Measurements from ENCODE around the gene SEZ6. TPM values are rescaled to one million over a fixed set of nuclear protein-coding genes. Genes with fewer than 3 reads are reported as not detected.

Gene SEZ6
- total RNA-seq, 2 experiments from 2014 or later, result not detected

DNA sequence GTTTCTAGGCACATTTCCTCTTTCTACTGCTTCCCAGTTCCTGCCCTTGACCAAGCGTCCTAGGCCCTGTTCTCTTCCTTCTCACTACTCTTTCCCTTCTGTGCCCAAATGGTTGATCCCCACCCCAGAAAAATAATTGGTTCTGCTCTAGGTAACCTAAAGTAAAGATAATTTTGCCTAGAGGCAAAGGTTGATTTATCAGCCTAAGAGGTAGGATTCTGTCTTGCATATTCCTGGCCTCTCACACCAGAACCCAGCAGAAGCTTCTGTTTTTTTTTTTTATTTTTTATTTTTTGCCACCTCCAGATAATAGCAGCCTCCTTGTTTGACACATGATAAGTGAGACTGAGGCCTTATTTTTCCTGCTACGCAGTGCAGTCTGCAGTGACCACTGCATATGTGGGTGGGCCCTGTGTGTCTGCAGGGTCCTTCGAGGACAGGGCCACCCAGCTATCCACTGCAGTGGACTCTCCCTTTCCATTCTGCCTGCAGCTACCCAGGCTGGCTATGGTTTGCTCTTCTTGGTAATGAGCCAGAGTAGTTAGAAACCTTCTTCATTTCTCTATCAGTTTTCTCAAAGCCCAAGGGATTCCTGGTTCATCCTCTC lies 37.8 kb upstream of the SEZ6 start:
- ChIA-PET CTCF (no interaction called here), POLR2A (no interaction called here)
- Mint-ChIP-seq H3K27ac (no peak overlapping the region), H3K4me1 (ENCODE audit: low read depth) (peaks cover 12% of the 10 kb centered on the region), H3K36me3 (ENCODE audit: low read depth) (no peaks in the 10 kb centered on the region), H3K9me3 (ENCODE audit: insufficient read depth) (no peaks in the 10 kb centered on the region), H3K4me3 (no peak overlapping the region), H3K27me3 (ENCODE audit: low read depth) (peaks cover 10% of the 10 kb centered on the region)
- ATAC-seq (no peak), DNase-seq (no peak)

GRCh38 chr17:29042679-29043538 lies 37.1 kb upstream of the SEZ6 start, which contains the start of gene PIPOX:
TSS of gene PIPOX (plus strand) at chr17:29043141. CDS start at chr17:29043226, 85 bp downstream.
- POLR2A ChIA-PET, result no interaction called here
- peaks cover 12% of the 10 kb centered on the region for H3K4me1 Mint-ChIP-seq (ENCODE audit: low read depth)
- no peak within 1 kb of the TSS for H3K27ac Mint-ChIP-seq

DNA sequence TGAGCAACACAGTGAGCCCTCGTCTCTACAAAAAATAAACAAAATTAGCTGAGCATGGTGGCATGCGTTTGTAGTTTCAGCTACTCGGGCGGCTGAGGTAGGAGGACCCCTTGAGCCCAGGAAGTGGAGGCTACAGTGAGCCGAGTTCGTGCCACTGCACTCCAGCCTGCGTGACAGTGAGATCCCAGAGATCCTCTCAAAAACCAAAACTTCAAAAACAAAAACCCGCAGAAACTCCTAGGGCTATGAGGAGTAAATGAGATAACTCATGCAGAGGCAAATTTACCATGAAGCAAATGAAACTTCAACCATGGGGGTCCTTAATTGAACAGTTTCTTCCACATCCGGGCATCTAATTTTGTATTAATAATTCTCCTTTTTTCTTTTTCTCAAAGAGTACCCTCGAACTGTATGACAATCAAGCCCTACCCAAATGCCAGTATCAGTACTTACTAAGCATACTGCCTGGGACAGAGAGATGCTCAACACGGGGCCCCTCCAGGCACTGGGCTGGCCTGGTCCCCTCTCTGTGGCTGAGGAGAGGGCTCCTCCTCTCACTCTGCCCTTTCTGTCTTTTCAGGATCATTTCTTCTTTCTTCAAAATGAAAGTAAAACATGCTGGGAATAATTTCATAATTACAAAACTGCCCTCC lies 36.3 kb upstream of the SEZ6 start:
- H3K4me1 Mint-ChIP-seq (ENCODE audit: low read depth), result peaks cover 12% of the 10 kb centered on the region
- DNase-seq (no peak), ATAC-seq (no peak)
- H3K27me3 Mint-ChIP-seq (ENCODE audit: low read depth), result peaks cover 5% of the 10 kb centered on the region
- H3K4me3 Mint-ChIP-seq, result no peak overlapping the region
- H3K36me3 Mint-ChIP-seq (ENCODE audit: low read depth), result no peaks in the 10 kb centered on the region
- POLR2A ChIA-PET, result no interaction called here
- no peak overlapping the region for H3K27ac Mint-ChIP-seq
- CTCF ChIA-PET, result no interaction called here
- H3K9me3 Mint-ChIP-seq (ENCODE audit: insufficient read depth), result no peaks in the 10 kb centered on the region

More at GRCh38 chr17:29042679-29043538, 37.1 kb upstream of the SEZ6 start, which contains the start of gene PIPOX:
- DNase-seq (no peak), ATAC-seq (no peak)
- no peaks in the 10 kb centered on the region for H3K9me3 Mint-ChIP-seq (ENCODE audit: insufficient read depth)
- no peaks in the 10 kb centered on the region for H3K36me3 Mint-ChIP-seq (ENCODE audit: low read depth)
- peaks cover 10% of the 10 kb centered on the region for H3K27me3 Mint-ChIP-seq (ENCODE audit: low read depth)
- H3K4me3 Mint-ChIP-seq, result no peak within 1 kb of the TSS
- CTCF ChIA-PET, result no interaction called here

- POLR2A ChIA-PET, result no interaction called here
- CTCF ChIA-PET, result no interaction called here
These were observed 35.7 kb upstream of the SEZ6 start for GRCh38 chr17:29041571-29041970.

DNA sequence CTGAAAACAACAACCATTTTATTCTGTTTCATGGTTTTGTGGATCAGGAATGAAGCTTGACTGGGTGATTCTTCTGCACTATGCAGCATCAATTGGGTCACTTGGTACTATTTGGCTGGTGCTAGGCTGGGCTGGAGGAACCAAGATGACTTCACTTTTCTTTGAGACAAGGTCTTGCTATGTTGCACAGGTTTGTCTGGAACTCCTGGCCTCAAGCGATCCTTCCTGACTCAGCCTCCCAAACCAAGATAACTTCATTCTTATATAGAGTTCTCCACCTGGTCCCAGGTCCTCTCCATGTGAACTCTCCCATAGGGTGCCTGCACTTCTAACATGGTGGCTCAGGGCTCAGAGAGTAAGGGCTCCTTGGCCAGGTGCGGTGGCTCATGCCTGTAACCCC lies 35.3 kb upstream of the SEZ6 start:
- no peak overlapping the region for H3K4me3 Mint-ChIP-seq
- H3K36me3 Mint-ChIP-seq (ENCODE audit: low read depth), result no peaks in the 10 kb centered on the region
- H3K27me3 Mint-ChIP-seq (ENCODE audit: low read depth), result peaks cover 3% of the 10 kb centered on the region
- POLR2A ChIA-PET, result no interaction called here
- H3K9me3 Mint-ChIP-seq (ENCODE audit: insufficient read depth), result no peaks in the 10 kb centered on the region
- DNase-seq (no peak), ATAC-seq (no peak)
- peaks cover 12% of the 10 kb centered on the region for H3K4me1 Mint-ChIP-seq (ENCODE audit: low read depth)
- H3K27ac Mint-ChIP-seq, result no peak overlapping the region
- CTCF ChIA-PET, result no interaction called here

More at GRCh38 chr17:29041571-29041970, 35.7 kb upstream of the SEZ6 start:
- Mint-ChIP-seq H3K27ac (no peak overlapping the region), H3K4me3 (no peak overlapping the region), H3K36me3 (ENCODE audit: low read depth) (no peaks in the 10 kb centered on the region), H3K27me3 (ENCODE audit: low read depth) (peaks cover 2% of the 10 kb centered on the region), H3K9me3 (ENCODE audit: insufficient read depth) (no peaks in the 10 kb centered on the region), H3K4me1 (ENCODE audit: low read depth) (peaks cover 12% of the 10 kb centered on the region)
- no peak for DNase-seq
- no peak for ATAC-seq

DNA sequence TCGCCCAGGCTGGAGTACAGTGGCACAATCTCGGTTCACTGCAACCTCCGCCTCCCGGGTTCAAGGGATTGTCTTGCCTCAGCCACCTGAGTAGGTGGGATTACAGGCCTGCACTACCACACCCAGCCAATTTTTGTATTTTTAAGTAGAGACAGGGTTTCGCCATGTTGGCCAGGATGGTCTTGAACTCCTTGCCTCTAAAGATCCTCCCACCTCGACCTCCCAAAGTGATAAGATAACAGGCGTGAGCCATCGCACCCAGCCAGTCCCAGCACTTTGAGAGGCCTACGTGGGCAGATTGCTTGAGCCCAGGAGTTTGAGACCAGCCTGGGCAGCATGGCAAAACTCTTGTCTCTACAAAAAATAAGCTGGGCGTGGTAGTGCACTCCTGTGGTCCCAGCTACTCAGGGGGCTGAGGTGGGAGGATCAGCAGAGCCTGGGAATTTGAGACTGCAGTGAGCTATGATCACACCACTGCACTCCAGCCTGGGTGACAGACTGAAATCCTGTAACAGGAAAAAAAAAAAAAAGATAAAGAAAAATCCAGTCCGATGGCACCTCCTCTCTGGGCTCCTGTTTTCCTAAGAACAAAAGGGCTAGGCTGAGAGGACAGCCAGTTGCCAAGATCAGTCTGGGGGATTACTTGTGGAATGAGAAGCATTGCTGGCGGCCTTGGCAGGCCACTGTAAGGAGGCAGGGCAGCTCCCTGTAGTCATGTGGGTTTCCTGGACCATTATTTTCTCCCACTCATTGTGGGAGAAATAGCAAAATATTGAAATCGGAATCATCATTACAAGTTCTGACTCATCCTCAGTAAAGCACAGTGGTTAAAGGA lies 34.1 kb upstream of the SEZ6 start:
- ATAC-seq (no peak), DNase-seq (no peak)
- no peak overlapping the region for H3K27ac Mint-ChIP-seq
- POLR2A ChIA-PET, result no interaction called here
- H3K36me3 Mint-ChIP-seq (ENCODE audit: low read depth), result no peaks in the 10 kb centered on the region
- peaks cover 12% of the 10 kb centered on the region for H3K4me1 Mint-ChIP-seq (ENCODE audit: low read depth)
- peaks cover 14% of the 10 kb centered on the region for H3K27me3 Mint-ChIP-seq (ENCODE audit: low read depth)
- no peaks in the 10 kb centered on the region for H3K9me3 Mint-ChIP-seq (ENCODE audit: insufficient read depth)
- H3K4me3 Mint-ChIP-seq, result no peak overlapping the region
- CTCF ChIA-PET, result interaction anchor here (1.0 to 1.5 kb wide), 2 partner anchors 74 to 77 kb away, joined by 3 to 5 read pairs; no protein-coding TSS in a partner anchor

- Mint-ChIP-seq H3K4me1 (ENCODE audit: low read depth) (peaks cover 8% of the 10 kb centered on the region), H3K9me3 (ENCODE audit: insufficient read depth) (peaks cover 6% of the 10 kb centered on the region), H3K27me3 (ENCODE audit: low read depth) (peaks cover 25% of the 10 kb centered on the region), H3K27ac (no peak overlapping the region), H3K36me3 (ENCODE audit: low read depth) (no peaks in the 10 kb centered on the region), H3K4me3 (no peak overlapping the region)
- POLR2A ChIA-PET, result no interaction called here
- ATAC-seq (no peak), DNase-seq (no peak)
- CTCF ChIA-PET, result interaction anchor here (1.1 to 1.5 kb wide), 2 partner anchors 73 to 79 kb away, joined by 5 read pairs; no protein-coding TSS in a partner anchor
These were observed 32.4 kb upstream of the SEZ6 start for GRCh38 chr17:29038085-29038795.

DNA sequence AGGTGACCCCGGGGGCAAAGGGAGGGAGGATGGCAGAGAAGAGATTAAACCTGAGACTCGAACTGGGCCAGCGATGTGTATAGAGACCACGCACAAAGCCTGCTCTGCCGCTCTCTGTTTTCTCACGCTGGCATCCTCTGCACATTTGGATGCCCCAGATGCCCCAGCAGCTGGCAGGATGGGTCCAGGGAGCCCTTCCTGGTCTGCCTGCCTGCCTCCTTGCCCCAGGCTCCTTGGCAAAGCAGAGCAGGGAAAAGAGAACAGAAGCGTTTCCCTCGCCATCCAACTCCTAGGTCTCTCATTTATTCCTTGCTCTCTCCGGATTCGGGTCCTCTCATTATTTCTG lies 31.9 kb upstream of the SEZ6 start:
- Mint-ChIP-seq H3K4me1 (ENCODE audit: low read depth) (peaks cover 3% of the 10 kb centered on the region), H3K27ac (no peak overlapping the region), H3K36me3 (ENCODE audit: low read depth) (no peaks in the 10 kb centered on the region), H3K9me3 (ENCODE audit: insufficient read depth) (peaks cover 6% of the 10 kb centered on the region), H3K27me3 (ENCODE audit: low read depth) (peaks cover 29% of the 10 kb centered on the region), H3K4me3 (no peak overlapping the region)
- DNase-seq (no peak), ATAC-seq (no peak)
- ChIA-PET POLR2A (no interaction called here), CTCF (no interaction called here)

- peaks cover 6% of the 10 kb centered on the region for H3K9me3 Mint-ChIP-seq (ENCODE audit: insufficient read depth)
- H3K36me3 Mint-ChIP-seq (ENCODE audit: low read depth), result no peaks in the 10 kb centered on the region
- ATAC-seq, result no peak
- ChIA-PET POLR2A (no interaction called here), CTCF (no interaction called here)
- H3K4me1 Mint-ChIP-seq (ENCODE audit: low read depth), result no peaks in the 10 kb centered on the region
- H3K27me3 Mint-ChIP-seq (ENCODE audit: low read depth), result peaks cover 40% of the 10 kb centered on the region
- no peak overlapping the region for H3K27ac Mint-ChIP-seq
- no peak for DNase-seq
- no peak overlapping the region for H3K4me3 Mint-ChIP-seq
These were observed 30.8 kb upstream of the SEZ6 start for GRCh38 chr17:29036584-29036983.

GRCh38 chr17:29034510-29034909 lies 28.7 kb upstream of the SEZ6 start:
- CTCF ChIA-PET, result interaction anchor here (1.0 to 1.5 kb wide), 3 partner anchors 15 to 78 kb away, joined by 3 to 4 read pairs (median 3); no protein-coding TSS in a partner anchor
- no peaks in the 10 kb centered on the region for H3K4me1 Mint-ChIP-seq (ENCODE audit: low read depth)
- no peak for DNase-seq
- ATAC-seq, result no peak
- POLR2A ChIA-PET, result no interaction called here
- peaks cover 48% of the 10 kb centered on the region for H3K27me3 Mint-ChIP-seq (ENCODE audit: low read depth)
- H3K27ac Mint-ChIP-seq, result no peak overlapping the region
- no peaks in the 10 kb centered on the region for H3K36me3 Mint-ChIP-seq (ENCODE audit: low read depth)
- no peak overlapping the region for H3K4me3 Mint-ChIP-seq
- peaks cover 6% of the 10 kb centered on the region for H3K9me3 Mint-ChIP-seq (ENCODE audit: insufficient read depth)

- ChIA-PET POLR2A (no interaction called here), CTCF (interaction anchor here (1.1 kb wide), 1 partner anchor 84 kb away, joined by 3 read pairs; no protein-coding TSS in a partner anchor)
These were observed 27.0 kb upstream of the SEZ6 start for GRCh38 chr17:29032857-29033197.

More at GRCh38 chr17:29032857-29033197, 27.0 kb upstream of the SEZ6 start:
- no peak overlapping the region for H3K4me3 Mint-ChIP-seq
- no peak for DNase-seq
- no peaks in the 10 kb centered on the region for H3K4me1 Mint-ChIP-seq (ENCODE audit: low read depth)
- H3K27me3 Mint-ChIP-seq (ENCODE audit: low read depth), result peaks cover 55% of the 10 kb centered on the region
- H3K9me3 Mint-ChIP-seq (ENCODE audit: insufficient read depth), result peaks cover 6% of the 10 kb centered on the region
- H3K27ac Mint-ChIP-seq, result no peak overlapping the region
- ATAC-seq, result no peak
- no peaks in the 10 kb centered on the region for H3K36me3 Mint-ChIP-seq (ENCODE audit: low read depth)
